Esophagus (tissue), 2 donors: Measurements from ENCODE around the gene MYOCD. TPM values are rescaled to one million over a fixed set of nuclear protein-coding genes. Genes with fewer than 3 reads are reported as not detected.

Experiments
- H3K27ac ChIP-seq, 2 donors: one replicate each; pipeline ENCODE4 v1.5.1; 2013; ENCODE audit warnings: low read depth in 2 of 2, mild to moderate bottlenecking in 2 of 2, inconsistent platforms in 1 of 2, low read length in 1 of 2, moderate library complexity in 1 of 2
- H3K27me3 ChIP-seq, 2 donors: one replicate each; pipeline ENCODE4 v1.6.1; 2013; ENCODE audit warnings: low read length in 2 of 2, control low read depth in 1 of 2, mild to moderate bottlenecking in 1 of 2; ENCODE audit not compliant: insufficient read depth in 2 of 2, control insufficient read depth in 1 of 2
- H3K36me3 ChIP-seq, 2 donors: one replicate each; pipeline ENCODE4 v1.6.1; 2013; ENCODE audit warnings: low read length in 1 of 2; ENCODE audit not compliant: control insufficient read depth in 2 of 2, insufficient read depth in 2 of 2
- H3K4me1 ChIP-seq, 2 donors: one replicate each; pipeline ENCODE4 v1.6.1; 2013; ENCODE audit warnings: low read length in 1 of 2; ENCODE audit not compliant: control insufficient read depth in 2 of 2, insufficient read depth in 2 of 2
- H3K4me3 ChIP-seq, 2 donors: one replicate each; pipeline ENCODE4 v1.5.1; 2013; ENCODE audit warnings: low read length in 2 of 2, mild to moderate bottlenecking in 2 of 2, low read depth in 1 of 2, moderate library complexity in 1 of 2
- H3K9me3 ChIP-seq, 2 donors: one replicate each; pipeline ENCODE4 v1.6.1; 2013; ENCODE audit warnings: mild to moderate bottlenecking in 2 of 2, low read depth in 1 of 2, low read length in 1 of 2, moderate library complexity in 1 of 2; ENCODE audit not compliant: control insufficient read depth in 2 of 2, insufficient read depth in 1 of 2
- WGBS, 2 donors: extraction: QIAGEN DNeasy Blood & Tissue Kit; methylation state at CpG; one replicate each; pipeline ENCODE4 v1.1.7; 2013; 5-methylcytosine and 5-hydroxymethylcytosine counted together
- polyA plus RNA-seq, 2 donors: library from polyadenylated mRNA; stranded (reverse); fragments of 200-250 nt; gene quantifications; one replicate each; pipeline ENCODE4 v1.2.3, GENCODE V29; 2013
- donor health status: healthy with polysubstance abuse.
- donor health status: Bipolar disorder and iron deficiency.

Gene MYOCD
- polyA plus RNA-seq, 2 donors: 1.2 to 2.3 TPM

DNA sequence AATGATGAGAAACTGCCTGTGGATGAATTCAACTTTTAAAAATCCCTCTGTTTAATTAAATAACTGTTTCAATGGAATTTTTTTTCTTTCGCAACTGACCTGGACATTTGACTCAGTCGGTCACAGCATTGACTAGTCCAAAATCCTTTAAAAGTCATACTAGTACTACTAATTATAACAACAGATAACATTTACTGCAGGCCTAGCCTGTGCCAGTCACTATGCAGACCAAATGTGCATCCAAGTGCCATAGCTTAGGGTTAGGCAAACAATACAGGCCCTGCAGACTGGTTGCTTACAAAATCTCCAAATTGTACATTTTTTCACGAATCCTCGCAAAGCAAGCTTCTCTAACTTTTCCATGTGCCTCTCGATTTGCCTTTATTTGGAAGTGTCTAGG lies 56.6 kb downstream of the MYOCD start:
- WGBS, 2 donors: 86 to 91% methylated on average over 5 of the region's 5 CpGs
- no peak overlapping the region for H3K27ac ChIP-seq
- no peak overlapping the region for H3K4me3 ChIP-seq
- no peaks in the 10 kb centered on the region for H3K4me1 ChIP-seq
- no peaks in the 10 kb centered on the region for H3K27me3 ChIP-seq
- no peaks in the 10 kb centered on the region for H3K36me3 ChIP-seq
- no peaks in the 10 kb centered on the region for H3K9me3 ChIP-seq

DNA sequence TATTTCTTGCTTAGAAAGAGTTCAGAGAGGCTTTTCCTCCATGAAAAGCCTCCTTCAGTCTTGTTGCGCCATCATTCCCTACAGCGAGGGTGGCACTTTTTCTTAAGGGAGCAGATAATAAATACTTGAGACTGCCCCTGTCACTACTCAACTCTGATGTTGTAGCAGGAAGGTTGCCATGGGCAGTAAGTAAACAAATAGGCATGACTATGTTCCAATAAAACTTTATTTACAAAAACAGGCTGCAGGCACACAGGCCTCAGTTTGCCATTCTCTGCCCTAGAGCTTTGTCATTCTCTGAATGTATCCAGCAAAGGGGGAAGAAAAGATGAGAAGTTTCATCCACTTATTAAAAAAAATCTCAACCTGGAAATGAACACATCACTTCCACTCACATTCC lies 60.4 kb downstream of the MYOCD start:
- peaks cover 3 to 4% of the 10 kb centered on the region in 2 donors for H3K4me1 ChIP-seq
- 90 to 92% methylated on average over 2 of the region's 2 CpGs for WGBS, 2 donors
- H3K27me3 ChIP-seq: no peaks in the 10 kb centered on the region
- no peak overlapping the region for H3K4me3 ChIP-seq
- no peaks in the 10 kb centered on the region for H3K36me3 ChIP-seq
- H3K27ac ChIP-seq: no peak overlapping the region
- no peaks in the 10 kb centered on the region for H3K9me3 ChIP-seq

DNA sequence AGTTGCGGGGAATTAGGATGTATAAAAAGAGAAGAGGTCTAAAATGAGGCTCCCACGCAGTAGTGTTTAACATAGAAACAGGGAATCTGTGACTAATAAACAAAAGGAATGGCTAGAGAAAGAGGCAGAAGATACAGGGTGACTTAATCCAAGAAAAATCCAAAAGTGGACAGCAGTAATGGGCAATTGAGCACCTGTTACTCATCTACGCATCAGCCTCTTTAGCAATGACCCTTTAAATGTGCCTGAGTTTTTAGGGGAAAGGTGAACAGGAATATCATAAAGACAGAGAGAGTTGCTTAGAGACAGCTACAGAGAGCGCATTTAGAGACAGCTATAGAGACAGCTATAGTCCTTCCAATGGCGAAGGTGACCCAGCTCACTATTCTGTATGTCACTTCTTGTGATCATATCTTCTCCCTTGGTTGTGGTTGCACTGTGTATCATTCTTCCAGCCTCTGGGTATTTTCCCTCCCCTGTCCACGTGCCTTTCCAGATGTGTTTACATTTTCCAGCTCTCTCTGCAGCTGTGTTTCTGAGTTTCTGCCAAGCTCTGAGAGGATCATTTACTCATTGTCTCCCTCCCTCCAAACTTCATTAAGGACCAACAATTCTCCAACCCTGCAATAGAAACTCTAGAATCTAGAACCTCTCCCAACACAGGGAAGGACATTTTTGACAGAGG lies 61.5 kb downstream of the MYOCD start:
- Histone ChIP-seq H3K4me1 (peaks cover 4 to 6% of the 10 kb centered on the region in 2 donors), H3K4me3 (no peak overlapping the region), H3K27ac (no peak overlapping the region), H3K36me3 (no peaks in the 10 kb centered on the region), H3K27me3 (no peaks in the 10 kb centered on the region), H3K9me3 (no peaks in the 10 kb centered on the region)
- 59 to 64% methylated on average over 6 of the region's 6 CpGs for WGBS, 2 donors

DNA sequence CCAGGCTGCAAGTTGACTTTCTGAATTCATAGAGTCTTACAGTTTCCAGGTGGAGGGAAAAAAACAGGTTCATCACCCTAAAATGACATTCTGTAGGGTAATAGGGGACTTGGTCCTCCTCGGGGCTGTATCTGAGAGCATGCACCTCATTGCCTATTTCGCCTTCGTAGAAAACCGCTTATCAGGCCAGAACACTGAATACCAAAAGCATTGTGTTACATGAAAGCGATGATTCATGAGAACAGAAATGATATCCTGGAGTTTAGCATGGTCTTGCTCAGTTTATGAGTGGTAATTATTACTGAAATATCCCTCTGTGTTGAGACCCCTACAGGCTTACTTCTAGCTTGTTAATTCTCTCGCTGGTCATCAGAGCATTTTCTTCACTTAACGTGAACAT lies 62.2 kb downstream of the MYOCD start:
- Histone ChIP-seq H3K36me3 (no peaks in the 10 kb centered on the region), H3K4me1 (peaks cover 4 to 6% of the 10 kb centered on the region in 2 donors), H3K9me3 (no peaks in the 10 kb centered on the region), H3K27me3 (no peaks in the 10 kb centered on the region), H3K27ac (no peak overlapping the region), H3K4me3 (no peak overlapping the region)
- 78 to 87% methylated on average over 7 of the region's 7 CpGs for WGBS, 2 donors

DNA sequence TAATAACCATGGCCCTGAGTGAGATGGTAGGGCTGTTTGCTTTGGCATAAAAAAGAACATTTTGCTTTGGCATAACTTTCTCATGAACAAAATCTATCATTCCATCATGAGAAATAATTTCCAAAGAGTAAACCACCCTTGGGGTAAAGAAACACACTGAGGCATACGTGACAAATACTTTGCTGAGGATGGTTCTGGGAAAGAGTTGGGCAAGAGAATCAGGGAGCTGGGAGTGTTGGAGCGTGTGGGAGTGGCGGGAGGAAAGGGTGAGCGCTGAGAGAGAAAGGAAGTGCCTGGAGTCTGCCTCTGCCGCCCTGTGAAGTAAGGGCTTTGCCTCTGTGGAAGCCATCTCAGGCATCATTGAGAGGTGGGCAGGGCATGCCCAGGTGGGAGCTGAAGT lies 63.4 kb downstream of the MYOCD start:
- Histone ChIP-seq H3K9me3 (no peaks in the 10 kb centered on the region), H3K27me3 (no peaks in the 10 kb centered on the region), H3K27ac (no peak overlapping the region), H3K4me1 (peaks cover 4 to 6% of the 10 kb centered on the region in 2 donors), H3K4me3 (no peak overlapping the region), H3K36me3 (no peaks in the 10 kb centered on the region)
- 77 to 83% methylated on average over 5 of the region's 5 CpGs for WGBS, 2 donors

DNA sequence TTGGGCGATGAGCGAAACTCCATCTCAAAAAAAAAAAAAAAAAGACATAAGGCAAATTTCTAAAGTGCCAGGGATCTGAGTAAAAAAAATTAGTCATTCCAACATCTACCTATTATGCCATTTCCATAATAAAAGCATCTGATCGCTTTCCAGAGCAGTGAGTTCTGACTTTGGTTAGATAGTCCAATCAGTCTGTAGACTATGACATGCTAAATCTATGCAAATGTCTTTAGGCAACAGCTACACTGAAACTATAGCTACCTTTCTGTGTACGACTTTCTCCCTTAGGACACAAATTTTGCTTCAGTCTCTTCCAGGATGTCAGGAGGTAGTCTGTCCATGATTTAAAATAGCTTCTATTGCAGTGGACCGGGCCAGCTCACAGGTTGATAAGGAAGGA lies 64.7 kb downstream of the MYOCD start:
- H3K9me3 ChIP-seq: no peaks in the 10 kb centered on the region
- H3K4me3 ChIP-seq: no peak overlapping the region
- no peaks in the 10 kb centered on the region for H3K27me3 ChIP-seq
- peaks cover 4 to 6% of the 10 kb centered on the region in 2 donors for H3K4me1 ChIP-seq
- H3K36me3 ChIP-seq: no peaks in the 10 kb centered on the region
- peak overlapping the region; percentile 11 to 37 for H3K27ac ChIP-seq
- WGBS, 2 donors: 87 to 89% methylated on average over 5 of the region's 5 CpGs

DNA sequence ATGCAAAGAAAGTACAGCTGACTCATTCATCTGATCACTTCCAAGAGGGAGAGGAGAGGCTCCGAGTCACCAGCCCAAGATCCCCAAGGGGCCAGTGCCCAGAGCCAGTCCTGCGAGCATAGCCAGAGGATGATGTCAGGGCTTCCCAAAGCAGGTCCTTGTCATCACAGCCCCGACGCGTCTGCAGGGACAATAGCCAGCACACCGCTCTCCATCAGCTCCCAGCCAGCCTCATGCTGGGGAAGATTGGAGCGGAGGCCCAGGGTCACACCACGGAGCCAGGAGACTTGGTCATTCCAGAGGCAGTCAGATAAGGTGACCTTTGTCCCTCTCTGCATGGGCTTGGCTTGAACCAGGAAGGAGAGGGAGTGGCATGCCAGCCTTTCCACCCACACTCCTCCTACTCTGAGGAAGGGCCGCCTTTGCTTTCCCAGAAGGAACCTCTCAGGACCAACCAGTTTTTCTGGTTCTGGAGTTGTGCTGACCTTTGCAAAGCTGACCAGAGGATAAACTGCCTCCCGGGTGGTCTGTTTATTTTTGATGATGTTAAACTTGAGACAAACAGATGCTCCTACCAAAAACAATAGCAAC lies 65.3 kb downstream of the MYOCD start:
- Histone ChIP-seq H3K4me3 (no peak overlapping the region), H3K27me3 (no peaks in the 10 kb centered on the region), H3K9me3 (no peaks in the 10 kb centered on the region), H3K4me1 (peaks cover 4 to 6% of the 10 kb centered on the region in 2 donors), H3K36me3 (no peaks in the 10 kb centered on the region), H3K27ac (peak overlapping the region; percentile 37 to 67)
- 26 to 27% methylated on average over 10 of the region's 10 CpGs for WGBS, 2 donors

DNA sequence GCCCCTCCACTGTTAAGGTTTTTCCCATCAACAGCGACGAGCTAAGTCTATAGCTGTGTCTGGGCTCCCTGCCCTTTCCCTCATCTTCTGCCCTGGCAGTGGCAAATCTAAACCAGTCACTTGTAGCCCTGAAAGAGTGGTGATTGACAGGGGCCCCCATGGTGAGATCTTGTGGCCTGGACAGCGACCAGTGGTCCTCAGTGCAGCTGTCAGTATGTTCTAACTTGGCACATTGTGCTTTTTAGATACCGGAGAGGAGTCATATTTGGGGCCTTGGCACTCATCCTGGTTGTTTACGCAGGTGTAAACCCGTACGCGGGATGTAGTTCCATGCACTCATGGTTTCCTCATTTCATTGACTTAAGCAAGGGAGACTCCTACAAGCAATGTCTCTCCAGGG lies 66.1 kb downstream of the MYOCD start:
- H3K27ac ChIP-seq: no peak overlapping the region
- 82 to 84% methylated on average over 8 of the region's 8 CpGs for WGBS, 2 donors
- H3K4me3 ChIP-seq: no peak overlapping the region
- H3K36me3 ChIP-seq: no peaks in the 10 kb centered on the region
- H3K9me3 ChIP-seq: no peaks in the 10 kb centered on the region
- H3K4me1 ChIP-seq: peaks cover 4 to 6% of the 10 kb centered on the region in 2 donors
- H3K27me3 ChIP-seq: no peaks in the 10 kb centered on the region

DNA sequence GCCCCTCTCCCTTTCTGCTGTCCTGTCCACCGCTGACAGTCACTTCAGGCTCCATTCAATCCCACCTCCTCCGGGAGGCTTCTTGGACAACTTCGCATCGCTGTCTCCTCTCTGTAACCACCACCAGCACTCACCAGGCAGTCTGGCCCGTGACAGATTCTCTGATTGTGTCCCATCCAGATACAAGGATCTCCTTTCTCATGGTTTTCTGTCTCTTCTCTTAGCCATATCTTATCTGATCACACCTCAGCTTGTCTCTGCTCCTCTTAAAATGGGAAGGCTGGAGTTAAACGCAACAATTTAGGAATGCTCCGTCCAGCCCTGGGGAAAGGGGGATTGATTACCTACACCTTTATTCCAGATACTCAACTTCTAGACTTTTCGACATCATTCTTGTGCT lies 66.7 kb downstream of the MYOCD start:
- 83 to 85% methylated on average over 8 of the region's 8 CpGs for WGBS, 2 donors
- H3K36me3 ChIP-seq: no peaks in the 10 kb centered on the region
- no peak overlapping the region for H3K27ac ChIP-seq
- H3K4me1 ChIP-seq: peaks cover 4 to 6% of the 10 kb centered on the region in 2 donors
- H3K4me3 ChIP-seq: no peak overlapping the region
- no peaks in the 10 kb centered on the region for H3K27me3 ChIP-seq
- H3K9me3 ChIP-seq: no peaks in the 10 kb centered on the region

DNA sequence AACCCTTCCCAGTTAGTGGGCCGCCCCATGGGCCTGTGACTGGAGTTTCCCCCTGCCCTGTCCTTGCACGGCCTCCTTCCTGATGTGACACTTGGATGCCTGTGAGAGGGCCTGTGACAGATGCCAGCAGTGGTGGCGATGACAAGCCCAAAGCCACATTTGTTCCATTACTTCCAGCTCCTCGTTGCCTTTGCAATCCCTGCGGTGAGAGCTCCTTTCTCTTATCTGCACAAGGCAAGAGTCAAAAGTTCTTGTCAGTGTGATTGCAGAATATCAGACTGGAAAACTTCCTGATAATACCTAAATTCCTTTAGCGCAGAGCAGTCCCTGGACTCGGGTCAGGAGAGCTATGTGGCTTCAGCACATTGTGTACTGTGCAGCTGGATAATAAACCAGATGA lies 69.2 kb downstream of the MYOCD start:
- no peaks in the 10 kb centered on the region for H3K9me3 ChIP-seq
- no peak overlapping the region for H3K4me3 ChIP-seq
- no peaks in the 10 kb centered on the region for H3K27me3 ChIP-seq
- 65 to 73% methylated on average over 7 of the region's 7 CpGs for WGBS, 2 donors
- no peaks in the 10 kb centered on the region for H3K36me3 ChIP-seq
- H3K4me1 ChIP-seq: peaks cover 4 to 6% of the 10 kb centered on the region in 2 donors
- no peak overlapping the region for H3K27ac ChIP-seq
